GM13976 (cell line): Measurements from ENCODE around the gene PDZK1IP1.

Experiments used
- DNase-seq: peaks from one replicate; pipeline ENCODE4 v3.0.0; 2012; ENCODE audit warnings: low spot score
- CTCF ChIP-seq: IDR thresholded peaks from 2 replicates; pipeline ENCODE4 v1.5.1; 2012; ENCODE audit warnings: borderline replicate concordance, mild to moderate bottlenecking; ENCODE audit not compliant: insufficient read depth; ENCODE audit errors: extremely low read depth, missing control alignments, control extremely low read depth
- in situ Hi-C: fragments of 300-500 bp; cut with MboI; formaldehyde crosslinking; loops from one replicate; pipeline ENCODE4 v1.12.0; 2022; ENCODE audit warnings: low sequenced_read_pairs, mixed read lengths, inconsistent platforms; ENCODE audit not compliant: unreplicated experiment

The PDZK1IP1 gene

GRCh38 chr1:47214549-47214948 is 24.7 kb upstream of the PDZK1IP1 start:
- in situ Hi-C loops, result no loop called here
- no peak for TF ChIP-seq CTCF
- no peak for DNase-seq

GRCh38 chr1:47213230-47213963 is 23.6 kb upstream of the PDZK1IP1 start:
- TF ChIP-seq CTCF, result no peak
- in situ Hi-C loops, result no loop called here
- DNase-seq, result no peak

- DNase-seq, result no peak
- in situ Hi-C loops, result no loop called here
- TF ChIP-seq CTCF, result no peak
Measured at GRCh38 chr1:47212636-47213229, 22.9 kb upstream of the PDZK1IP1 start.

GRCh38 chr1:47211796-47212269 is 22.0 kb upstream of the PDZK1IP1 start:
- TF ChIP-seq CTCF, result no peak
- DNase-seq, result no peak
- in situ Hi-C loops, result no loop called here

- no peak for DNase-seq
- TF ChIP-seq CTCF, result no peak
- in situ Hi-C loops, result no loop called here
Measured at GRCh38 chr1:47210666-47211065, 20.8 kb upstream of the PDZK1IP1 start.

GRCh38 chr1:47209725-47210325 is 20.0 kb upstream of the PDZK1IP1 start:
- DNase-seq, result no peak
- TF ChIP-seq CTCF, result no peak
- in situ Hi-C loops, result no loop called here
